ENCODE measurements around the gene BEND7.

GRCh38 chr10:13499150-13499549 lies 29.7 kb downstream of the BEND7 start:
- TF ChIP-seq POLR2A (IDR thresholded peaks at IDR 0.05) (no peak), CTCF (IDR thresholded peaks at IDR 0.05) (no peak), EP300 (IDR thresholded peaks at IDR 0.05) (no peak)
